HepG2 (cell line): ENCODE measurements around the gene COQ8B.

ENCODE experiments used
- ASH2L ChIP-seq: fragments of 300-600, 200-600 bp; sonication (generic); IDR thresholded peaks from 2 replicates; pipeline ENCODE4 v1.7.0; 2017; ENCODE audit warnings: low read depth, mild to moderate bottlenecking, moderate library complexity, mixed read lengths, low read length; ENCODE audit not compliant: insufficient read length
- CTCF ChIP-seq: sonication (generic); formaldehyde crosslinking; IDR thresholded peaks from 2 replicates; pipeline ENCODE4 v1.5.0; 2020; ENCODE audit warnings: mild to moderate bottlenecking, missing genetic modification reagents, moderate library complexity
- EED ChIP-seq: sonication (generic); formaldehyde crosslinking; IDR thresholded peaks from 2 replicates; pipeline ENCODE4 v1.5.0; 2020; ENCODE audit warnings: mild to moderate bottlenecking, missing genetic modification reagents
- EP300 ChIP-seq, 3 experiments: sonication (generic) in 1 of 3; formaldehyde crosslinking in 1 of 3; IDR thresholded peaks; 2 replicates each; pipeline versions ENCODE4 v1.5.1 to v1.6.1; 2011 to 2020; ENCODE audit warnings: low read depth in 2 of 3, low read length in 2 of 3, borderline replicate concordance in 1 of 3, improper control_type of control experiment in 1 of 3, mild to moderate bottlenecking in 1 of 3, missing genetic modification reagents in 1 of 3, moderate library complexity in 1 of 3
- PHB2 ChIP-seq: fragments of 450-650 bp; IDR thresholded peaks from 2 replicates; pipeline ENCODE4 v1.6.1; 2018; ENCODE audit not compliant: partially characterized antibody
- RFXANK ChIP-seq: IDR thresholded peaks from 2 replicates; pipeline ENCODE4 v1.6.1; 2016
- SUZ12 ChIP-seq: fragments of 150-350 bp; IDR thresholded peaks from 2 replicates; pipeline ENCODE4 v1.6.1; 2014; ENCODE audit warnings: low read depth, low read length
- ZNF772 ChIP-seq: sonication (generic); formaldehyde crosslinking; IDR thresholded peaks from 2 replicates; pipeline ENCODE4 v1.5.0; 2020; ENCODE audit warnings: mild to moderate bottlenecking, missing genetic modification reagents
- ZNF816 ChIP-seq: sonication (generic); formaldehyde crosslinking; IDR thresholded peaks from 2 replicates; pipeline ENCODE4 v1.8.0; 2022; ENCODE audit warnings: missing genetic modification reagents, mild to moderate bottlenecking, borderline replicate concordance

- TF ChIP-seq ZNF816 (CRISPR knock-in tag): no peak
- no peak for TF ChIP-seq ZNF772
- TF ChIP-seq EED (CRISPR knock-in tag): no peak
- no peak for TF ChIP-seq SUZ12
- TF ChIP-seq CTCF (CRISPR knock-in tag): no peak
- TF ChIP-seq RFXANK: no peak
- no peak for TF ChIP-seq ASH2L
- no peak for TF ChIP-seq EP300 (IDR thresholded peaks at IDR 0.05; ENCODE audit: low read depth in 2 of 2, low read length in 2 of 2)
- TF ChIP-seq EP300 (CRISPR knock-in tag; IDR thresholded peaks at IDR 0.05; ENCODE audit: borderline replicate concordance): no peak
- TF ChIP-seq PHB2: no peak
These were observed 20.8 kb downstream of the COQ8B start for GRCh38 chr19:40695881-40696280.
